Left kidney (tissue), 2 donors: Measurements from ENCODE around the gene PRKCQ. TPM values are rescaled to one million over a fixed set of nuclear protein-coding genes. Genes with fewer than 3 reads are reported as not detected.
"Not testable (repeated sequence)": the region's sequence is repeated elsewhere in the genome, so short reads cannot be mapped to it uniquely, and the experiment has no call there.

Source experiments
- DNase-seq: peaks from one replicate; pipeline ENCODE4 v3.0.0-alpha.2; 2013
- polyA plus RNA-seq: library from polyadenylated mRNA; unstranded; fragments of 120-200 nt; gene quantifications from one replicate; pipeline ENCODE4 v1.2.1, GENCODE V29; 2013; ENCODE audit not compliant: insufficient read length

PRKCQ gene
- polyA plus RNA-seq, 1 donor = 16.5 TPM

DNA sequence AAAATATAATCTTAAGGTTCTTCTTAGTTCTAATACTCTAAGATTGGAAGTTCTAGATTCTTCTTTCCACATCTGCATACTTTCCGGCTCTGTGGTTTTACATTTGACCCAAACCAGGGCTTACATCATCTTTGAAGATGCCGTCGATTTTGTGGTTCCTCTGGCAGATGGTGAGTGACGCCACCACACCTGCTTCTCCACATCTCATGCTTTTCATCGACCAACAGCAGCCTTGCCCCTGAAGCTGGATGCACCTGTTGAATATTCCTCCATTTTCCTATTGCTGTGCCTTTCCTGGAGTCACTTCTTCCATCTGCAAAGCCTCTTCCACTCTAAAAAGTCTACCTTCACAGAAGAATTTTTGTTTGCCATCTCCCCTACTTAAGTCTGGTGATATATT lies 121.3 kb downstream of the PRKCQ start:
- no peak for DNase-seq

- no peak for DNase-seq
Measured at GRCh38 chr10:6457376-6457775, 122.7 kb downstream of the PRKCQ start.

- no peak for DNase-seq
Measured at GRCh38 chr10:6456067-6456466, 124.0 kb downstream of the PRKCQ start.

DNA sequence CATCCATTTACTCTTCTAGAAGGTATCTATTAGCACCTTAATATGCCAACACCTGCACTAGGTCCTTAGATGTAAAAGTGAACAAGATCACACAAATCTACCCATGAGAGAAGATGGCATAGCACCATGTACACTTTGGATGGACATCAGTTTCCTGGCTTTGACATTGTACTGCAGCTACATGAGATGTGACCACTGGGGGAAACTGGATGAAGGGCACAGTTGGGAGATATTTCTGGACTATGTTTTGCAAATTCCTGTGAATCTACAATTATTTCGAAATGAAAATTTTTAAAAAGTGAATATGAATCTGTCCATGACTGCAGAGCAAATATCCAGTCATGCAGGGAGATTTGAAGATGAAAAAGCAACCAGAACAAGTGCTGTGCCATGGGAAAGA lies 124.5 kb downstream of the PRKCQ start:
- DNase-seq = no peak

- no peak for DNase-seq
Measured at GRCh38 chr10:6446711-6447110, 133.4 kb downstream of the PRKCQ start.

DNA sequence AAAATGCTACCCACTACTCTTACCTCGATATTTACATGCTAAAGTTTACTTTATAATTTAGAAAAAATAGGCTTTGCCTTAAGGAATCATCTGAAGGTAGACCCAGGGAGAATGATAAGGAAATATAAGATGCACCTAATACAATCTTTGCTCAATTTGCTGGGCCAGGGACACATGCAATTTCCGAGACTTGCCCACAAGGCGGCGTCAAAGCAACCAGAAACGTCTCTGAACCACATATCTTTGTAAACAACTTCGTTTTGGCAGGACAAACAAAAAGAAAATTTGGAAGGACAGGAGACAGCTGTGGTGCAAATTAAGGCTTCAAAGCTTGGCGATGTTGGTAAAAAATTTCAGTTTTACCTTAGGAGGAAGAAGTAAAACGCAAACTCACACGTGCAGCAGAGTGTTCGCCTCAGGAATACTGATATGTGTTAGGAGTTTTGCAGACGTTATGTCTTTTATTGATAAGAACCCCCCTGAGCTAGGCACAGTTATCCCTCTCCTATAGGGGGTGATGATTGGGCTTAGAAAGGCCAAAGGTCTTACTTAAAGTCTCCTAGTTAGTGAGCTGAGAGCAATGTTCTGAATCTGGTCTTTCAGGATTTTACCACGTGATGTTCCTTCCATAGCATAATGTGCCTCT lies 134.3 kb downstream of the PRKCQ start:
- DNase-seq = no peak

- DNase-seq = not testable (repeated sequence)
Measured at GRCh38 chr10:6439875-6440274, 140.2 kb downstream of the PRKCQ start.

- DNase-seq = peak; percentile 25
Measured at GRCh38 chr10:6431861-6432260, 148.2 kb downstream of the PRKCQ start.

GRCh38 chr10:6431186-6431585 lies 148.9 kb downstream of the PRKCQ start:
- no peak for DNase-seq

DNA sequence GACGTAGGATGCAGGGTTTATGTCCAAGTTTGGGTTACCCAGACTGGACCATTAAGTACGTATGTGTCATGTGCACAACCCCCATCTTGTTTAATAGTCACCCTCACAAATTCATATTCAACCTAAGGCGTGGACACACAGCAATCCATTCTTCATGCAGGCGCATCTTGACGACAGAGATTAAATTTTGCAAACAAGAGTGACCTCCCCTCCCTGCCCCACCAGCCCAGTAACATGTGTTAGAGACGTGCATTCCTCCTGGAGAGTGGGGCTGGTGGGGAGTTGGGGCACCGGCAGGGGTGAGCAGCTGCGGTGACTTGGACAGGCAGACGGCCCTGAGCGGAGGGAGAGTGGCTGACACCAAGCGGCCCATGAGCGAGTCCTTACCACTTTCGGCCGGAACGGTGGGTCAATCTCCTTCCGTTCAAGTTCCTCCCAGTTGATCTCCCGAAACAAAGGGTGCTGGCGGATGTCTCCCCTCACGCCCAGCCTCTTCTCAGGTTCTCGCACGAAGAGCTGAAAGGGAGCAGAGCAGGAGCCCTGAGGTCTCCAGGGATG lies 149.6 kb downstream of the PRKCQ start:
- no peak for DNase-seq

DNA sequence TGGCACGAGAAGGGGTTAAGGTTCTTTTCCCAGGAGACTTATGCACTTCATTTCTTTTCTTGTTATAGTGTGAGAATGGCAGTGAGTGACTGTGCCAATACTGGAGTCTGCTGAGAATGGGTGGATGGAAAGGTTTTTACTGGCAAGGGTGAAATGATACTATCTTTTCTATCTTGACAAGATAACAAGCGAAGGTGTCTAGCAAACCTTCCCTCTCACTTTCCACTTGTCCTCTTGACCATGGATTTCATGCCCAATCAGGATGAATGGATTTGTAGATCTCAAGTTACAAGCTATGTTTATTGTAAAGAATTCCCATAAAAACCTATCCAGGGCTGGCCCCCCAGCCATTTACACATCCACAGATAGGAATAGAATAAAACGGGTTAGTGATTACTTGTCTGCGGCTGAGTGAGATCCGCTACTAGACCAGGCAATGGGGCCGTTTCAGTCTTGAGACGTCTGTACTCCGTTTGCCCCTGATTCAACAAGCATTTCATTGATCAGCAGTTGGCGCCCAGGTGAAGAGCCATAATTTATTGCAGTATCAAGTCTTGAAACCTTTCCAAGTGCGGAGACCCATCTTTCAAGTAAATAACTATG lies 152.6 kb downstream of the PRKCQ start:
- DNase-seq = no peak

DNA sequence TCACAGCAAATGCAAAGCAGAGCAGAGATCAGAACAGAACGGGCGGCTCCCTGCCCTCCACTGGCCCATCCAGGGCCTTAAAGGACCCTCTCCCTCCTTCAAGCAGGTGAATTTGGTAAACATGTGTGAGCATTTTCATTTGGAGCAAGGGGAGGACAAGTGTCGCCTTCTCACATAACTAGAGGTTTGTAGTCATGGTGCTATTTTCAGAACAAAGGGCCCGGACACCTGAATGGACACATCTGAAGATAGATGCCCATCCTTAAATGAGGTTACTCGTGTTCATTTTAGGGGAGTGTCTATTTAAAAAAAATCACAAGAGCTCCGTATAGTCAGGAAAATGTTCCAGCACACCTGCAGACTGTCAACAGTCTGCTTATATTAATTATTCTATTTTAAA lies 153.8 kb downstream of the PRKCQ start:
- no peak for DNase-seq

DNA sequence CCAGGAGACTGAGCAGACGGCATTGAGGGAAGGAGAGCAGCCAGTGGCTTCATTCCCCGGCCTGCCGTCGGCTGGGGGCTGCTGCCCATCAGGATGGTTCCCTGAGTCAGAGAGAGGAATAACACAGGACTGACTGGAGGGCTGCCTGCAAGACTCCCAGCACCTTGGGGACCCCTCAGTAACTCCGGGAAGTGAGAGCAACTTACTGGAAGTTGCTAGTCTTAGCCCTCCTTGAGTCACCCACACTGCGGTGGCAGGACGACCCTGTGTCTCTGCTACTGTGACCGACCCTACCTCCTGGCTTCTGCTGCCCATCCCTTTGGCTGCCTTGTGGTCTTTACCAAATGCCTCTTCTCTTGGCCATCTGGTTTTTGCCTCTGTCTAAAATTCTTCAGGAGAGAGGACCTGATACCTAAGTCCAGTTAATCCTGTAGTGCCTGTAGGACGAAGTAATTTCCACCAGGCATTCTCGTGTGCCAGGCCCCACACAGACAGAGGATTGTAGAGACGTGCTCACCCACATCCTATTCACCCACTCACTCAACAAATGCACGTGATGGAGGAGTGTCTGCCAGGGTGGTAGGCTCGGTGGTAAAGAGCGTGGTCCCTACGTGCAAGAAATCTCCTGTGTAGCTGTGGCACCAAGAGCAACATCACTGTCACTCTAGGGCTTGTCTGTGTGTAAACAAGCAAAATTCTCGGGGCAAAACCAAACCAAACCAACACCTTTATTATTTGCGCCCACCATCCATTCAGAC lies 156.5 kb downstream of the PRKCQ start:
- no peak for DNase-seq

DNA sequence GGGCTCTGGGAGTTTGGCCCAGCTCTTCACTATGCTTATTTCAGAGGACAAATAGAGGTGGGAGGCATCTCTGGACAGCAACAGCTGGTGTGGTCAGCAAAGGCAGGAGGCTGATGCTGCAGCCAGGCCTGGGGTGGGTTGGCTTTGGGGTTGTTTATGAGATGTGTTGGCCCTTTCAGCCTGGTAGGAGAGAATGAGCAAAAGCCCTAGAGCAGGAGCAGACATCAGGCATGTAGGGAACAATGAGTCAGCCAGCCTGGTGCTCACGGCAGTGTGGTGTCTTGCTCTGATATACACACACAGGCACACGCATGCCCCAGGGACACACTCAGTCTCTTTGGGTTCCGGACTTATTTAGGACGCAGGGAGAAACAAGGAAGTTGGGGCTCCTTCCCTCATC lies 157.1 kb downstream of the PRKCQ start:
- DNase-seq = no peak

GRCh38 chr10:6418613-6419216 lies 161.4 kb downstream of the PRKCQ start:
- DNase-seq = no peak

DNA sequence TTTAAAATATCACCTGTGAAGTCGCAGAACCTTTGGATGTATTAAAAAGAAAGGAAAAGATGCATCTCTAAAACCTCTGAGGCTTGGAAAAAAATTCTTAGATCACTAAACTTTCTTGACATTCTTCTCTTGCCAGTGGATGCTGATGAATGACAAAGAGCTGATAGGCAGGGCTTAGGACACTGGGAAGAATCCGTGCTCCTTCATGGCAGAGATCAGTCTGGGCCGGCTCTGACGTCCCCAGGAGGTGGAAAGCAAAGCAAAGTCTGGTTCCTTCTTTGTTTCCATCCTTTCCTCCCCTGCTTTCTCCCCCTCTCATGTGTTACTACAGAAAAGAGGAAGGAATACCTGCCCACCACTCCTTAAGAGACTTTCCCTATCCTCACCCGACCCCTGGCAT lies 161.9 kb downstream of the PRKCQ start:
- no peak for DNase-seq

DNA sequence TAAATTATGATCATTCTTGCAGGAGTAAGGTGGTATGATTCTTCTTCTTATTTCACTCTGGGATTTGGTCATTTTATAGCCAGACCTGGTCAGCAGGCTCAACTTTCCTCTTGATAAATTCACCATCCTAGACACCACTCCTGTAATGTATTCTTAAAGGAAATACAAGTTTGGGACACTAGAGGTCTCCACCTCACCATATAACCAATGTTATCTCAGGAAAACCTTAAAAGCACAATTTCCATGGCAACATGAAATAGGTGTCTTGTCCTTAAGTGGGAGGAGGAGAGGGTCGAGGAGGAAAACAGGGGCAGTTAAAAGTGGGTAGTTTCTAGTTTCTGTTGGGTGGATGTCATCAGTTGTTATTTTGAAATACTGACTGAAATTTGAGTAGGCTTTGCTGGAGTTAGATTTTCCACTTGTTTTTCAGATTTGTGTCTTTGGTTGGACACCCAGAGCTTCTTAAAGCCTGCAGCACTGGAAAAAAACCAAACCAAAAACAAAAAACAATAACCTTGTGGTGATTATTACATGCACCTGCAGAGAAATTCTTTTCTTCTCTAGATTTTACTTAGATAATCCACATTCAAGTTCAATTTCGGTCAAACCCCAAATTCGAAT lies 163.1 kb downstream of the PRKCQ start:
- DNase-seq = peak; percentile 83

- no peak for DNase-seq
Measured at GRCh38 chr10:6411436-6411835, 168.6 kb downstream of the PRKCQ start.

DNA sequence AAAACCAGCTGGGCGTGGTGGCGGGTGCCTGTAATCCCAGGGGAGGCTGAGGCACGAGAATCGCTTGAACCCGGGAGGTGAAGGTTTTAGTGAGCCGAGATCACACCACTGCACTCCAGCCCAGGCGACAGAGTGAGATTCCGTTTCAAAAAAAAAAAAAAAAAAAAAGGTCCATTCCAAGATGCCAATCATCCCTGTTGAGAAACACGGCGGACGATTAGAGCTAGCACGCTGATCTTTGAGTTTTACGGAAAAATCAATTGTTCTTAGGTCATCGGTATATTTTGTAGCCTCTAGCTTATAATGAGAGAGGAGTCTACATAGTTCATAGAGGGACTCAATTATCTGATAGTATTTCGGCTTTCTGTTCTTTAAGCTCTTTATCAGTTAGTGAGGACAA lies 169.2 kb downstream of the PRKCQ start:
- no peak for DNase-seq

DNA sequence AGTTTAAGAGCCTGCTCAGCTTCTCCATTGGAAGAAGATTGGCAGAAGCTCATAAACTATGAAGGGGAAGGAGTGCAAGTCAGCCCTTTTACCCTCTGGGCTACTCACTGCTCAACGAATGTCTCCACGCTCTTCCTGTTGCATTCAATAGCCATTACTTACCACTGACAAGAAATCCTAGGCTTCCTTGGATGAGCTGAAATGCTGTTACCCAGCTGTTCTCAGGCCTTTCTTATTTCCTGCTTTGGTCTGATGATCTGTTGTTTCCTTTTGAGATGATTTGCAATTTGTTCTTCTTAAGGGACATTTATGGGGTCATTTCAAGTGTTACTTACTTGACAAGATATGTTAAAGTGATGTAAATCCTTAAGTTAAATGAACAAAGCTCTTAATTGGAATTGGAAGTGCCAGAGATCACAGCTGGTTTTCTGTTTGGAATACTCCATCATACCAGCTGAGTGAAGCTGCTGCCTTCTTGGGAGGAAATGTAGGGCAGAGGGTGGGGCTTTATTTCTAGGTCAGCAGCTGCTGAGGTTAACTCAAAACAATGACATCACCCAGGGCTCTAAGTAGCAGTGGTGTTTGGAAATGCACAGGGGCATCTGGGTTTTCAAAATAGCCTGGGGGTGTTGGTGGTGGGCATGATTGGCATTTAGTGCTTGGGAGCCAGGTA lies 170.0 kb downstream of the PRKCQ start:
- DNase-seq = no peak

- DNase-seq = no peak
Measured at GRCh38 chr10:6408799-6409198, 171.3 kb downstream of the PRKCQ start.
